ENCODE measurements around the gene LRP1B.
"Not testable (repeated sequence)": the region's sequence is repeated elsewhere in the genome, so short reads cannot be mapped to it uniquely, and the experiment has no call there.

LRP1B gene

GRCh38 chr2:140552634-140553033 is 1578.2 kb downstream of the LRP1B start:
- no peak for TF ChIP-seq CTCF (IDR thresholded peaks at IDR 0.05; ENCODE audit: low read depth, low read length, missing control alignments)
- DNase-seq (ENCODE audit: extremely low read depth, low read depth), result no peak
- no peak overlapping the region for H3K4me3 ChIP-seq (replicated peaks; ENCODE audit: low read depth, low read length)

- no peak for TF ChIP-seq CTCF (IDR thresholded peaks at IDR 0.05; ENCODE audit: low read depth, low read length, missing control alignments)
- no peak overlapping the region for H3K4me3 ChIP-seq (replicated peaks; ENCODE audit: low read depth, low read length)
- DNase-seq (ENCODE audit: extremely low read depth, low read depth), result no peak
Observed at GRCh38 chr2:140551287-140551686, 1579.5 kb downstream of the LRP1B start.

GRCh38 chr2:140550821-140551220 is 1580.0 kb downstream of the LRP1B start:
- no peak for DNase-seq (ENCODE audit: extremely low read depth, low read depth)
- TF ChIP-seq CTCF (IDR thresholded peaks at IDR 0.05; ENCODE audit: low read depth, low read length, missing control alignments), result no peak
- no peak overlapping the region for H3K4me3 ChIP-seq (replicated peaks; ENCODE audit: low read depth, low read length)

GRCh38 chr2:140544769-140545168 is 1586.0 kb downstream of the LRP1B start:
- H3K4me3 ChIP-seq (replicated peaks; ENCODE audit: low read depth, low read length); DNase-seq (ENCODE audit: extremely low read depth, low read depth): not testable (repeated sequence)

GRCh38 chr2:140542627-140543026 is 1588.2 kb downstream of the LRP1B start:
- DNase-seq (ENCODE audit: extremely low read depth, low read depth), result no peak
- H3K4me3 ChIP-seq (replicated peaks; ENCODE audit: low read depth, low read length), result no peak overlapping the region
- TF ChIP-seq CTCF (IDR thresholded peaks at IDR 0.05; ENCODE audit: low read depth, low read length, missing control alignments), result no peak

GRCh38 chr2:140539242-140539875 is 1591.5 kb downstream of the LRP1B start:
- TF ChIP-seq CTCF (IDR thresholded peaks at IDR 0.05; ENCODE audit: low read depth, low read length, missing control alignments), result no peak
- no peak for DNase-seq (ENCODE audit: extremely low read depth, low read depth)
- H3K4me3 ChIP-seq (replicated peaks; ENCODE audit: low read depth, low read length), result no peak overlapping the region

- TF ChIP-seq CTCF (IDR thresholded peaks at IDR 0.05; ENCODE audit: low read depth, low read length, missing control alignments), result no peak
- DNase-seq (ENCODE audit: extremely low read depth, low read depth), result no peak
- H3K4me3 ChIP-seq (replicated peaks; ENCODE audit: low read depth, low read length), result no peak overlapping the region
Observed at GRCh38 chr2:140529706-140530105, 1601.1 kb downstream of the LRP1B start.
